MG63 (cell line): ENCODE results near the gene HDAC5. TPM values are rescaled to one million over a fixed set of nuclear protein-coding genes. Genes with fewer than 3 reads are reported as not detected.
"Not testable (repeated sequence)": the region's sequence is repeated elsewhere in the genome, so short reads cannot be mapped to it uniquely, and the experiment has no call there.

ENCODE experiments used
- DNase-seq: peaks from one replicate; pipeline ENCODE4 v3.0.0-alpha.2; 2020
- H3K27me3 ChIP-seq: fragments of 250-450 bp; sonication (Bioruptor Pico); 2 replicates; pipeline ENCODE4 v1.5.1; 2020; ENCODE audit warnings: mild to moderate bottlenecking, moderate library complexity
- H3K36me3 ChIP-seq: fragments of 250-450 bp; sonication (Bioruptor Pico); 2 replicates; pipeline ENCODE4 v1.5.1; 2020; ENCODE audit warnings: mild to moderate bottlenecking, moderate library complexity
- H3K4me3 ChIP-seq: fragments of 250-450 bp; sonication (Bioruptor Pico); 2 replicates; pipeline ENCODE4 v1.5.1; 2020; ENCODE audit warnings: mild to moderate bottlenecking, moderate library complexity
- H3K9me3 ChIP-seq: fragments of 250-450 bp; sonication (Bioruptor Pico); 2 replicates; pipeline ENCODE4 v1.5.1; 2020; ENCODE audit warnings: mild to moderate bottlenecking, moderate library complexity
- total RNA-seq: library from RNA; depleted of rRNA; stranded (reverse); fragments of >200 nt; shearing (Covaris generic); gene quantifications from 2 replicates; pipeline ENCODE4 v1.2.3, GENCODE V29; 2014; ENCODE audit warnings: low replicate concordance; rRNA removed

HDAC5 gene
- 31.9 and 50.4 TPM in 2 replicates for total RNA-seq

- Histone ChIP-seq H3K27me3 (no peaks in the 10 kb centered on the region), H3K9me3 (no peaks in the 10 kb centered on the region), H3K36me3 (no peaks in the 10 kb centered on the region), H3K4me3 (peak within 1 kb of the TSS; percentile 61)
- DNase-seq: peak; percentile 96
Measured at GRCh38 chr17:44123356-44124117, at the start of gene HDAC5. Gene HDAC5 (minus strand): TSS chr17:44123641. CDS start chr17:44117515, 6,126 bp downstream.

- Histone ChIP-seq H3K27me3 (no peaks in the 10 kb centered on the region), H3K36me3 (peaks cover 6% of the 10 kb centered on the region; the same call in 1 of the 2 replicates), H3K9me3 (no peaks in the 10 kb centered on the region), H3K4me3 (no peak overlapping the region)
- no peak for DNase-seq
Measured at GRCh38 chr17:44171931-44172455, 48.6 kb upstream of the HDAC5 start.

DNA sequence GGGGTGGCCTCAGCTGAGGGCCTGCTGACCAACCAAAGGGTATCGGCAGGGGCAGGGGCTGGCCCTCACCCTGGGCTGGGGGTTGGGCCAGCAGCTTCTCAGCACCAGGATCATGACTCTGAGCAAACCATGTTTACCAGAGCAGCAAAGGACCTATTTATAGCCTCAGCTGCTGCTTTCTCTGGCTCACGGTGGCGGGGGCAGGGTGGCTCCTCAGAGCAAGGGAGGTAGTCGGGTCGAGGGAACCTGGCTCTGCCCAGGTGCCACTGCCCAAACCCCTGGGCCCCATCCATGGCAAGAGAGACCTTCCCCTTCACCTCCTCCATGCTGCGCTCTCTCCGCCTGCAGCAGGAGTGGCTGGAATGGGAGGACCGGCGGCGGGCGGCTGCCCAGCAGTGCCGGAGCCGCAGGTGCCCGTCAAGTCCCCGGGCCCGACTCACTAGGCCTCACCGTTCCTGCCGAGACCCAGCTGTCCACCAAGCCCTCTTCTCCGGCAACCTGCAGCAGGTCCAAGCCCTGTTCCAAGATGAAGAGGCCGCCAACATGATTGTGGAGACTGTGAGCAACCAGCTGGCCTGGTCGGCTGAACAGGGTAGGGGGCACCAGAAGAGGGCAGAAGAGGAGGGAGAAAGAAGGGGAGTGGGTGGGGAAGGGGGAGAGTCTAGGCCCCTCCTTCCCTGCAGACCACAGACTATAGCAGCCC lies 47.2 kb upstream of the HDAC5 start, which contains the start of gene ASB16:
TSS of gene ASB16 (plus strand) at position 206 of the 703 bp plus-strand sequence. CDS start at position 292, 86 bp downstream.
- H3K27me3 ChIP-seq: no peaks in the 10 kb centered on the region
- H3K4me3 ChIP-seq: no peak within 1 kb of the TSS
- peaks cover 6% of the 10 kb centered on the region; the same call in 1 of the 2 replicates for H3K36me3 ChIP-seq
- DNase-seq: no peak
- no peaks in the 10 kb centered on the region for H3K9me3 ChIP-seq

DNA sequence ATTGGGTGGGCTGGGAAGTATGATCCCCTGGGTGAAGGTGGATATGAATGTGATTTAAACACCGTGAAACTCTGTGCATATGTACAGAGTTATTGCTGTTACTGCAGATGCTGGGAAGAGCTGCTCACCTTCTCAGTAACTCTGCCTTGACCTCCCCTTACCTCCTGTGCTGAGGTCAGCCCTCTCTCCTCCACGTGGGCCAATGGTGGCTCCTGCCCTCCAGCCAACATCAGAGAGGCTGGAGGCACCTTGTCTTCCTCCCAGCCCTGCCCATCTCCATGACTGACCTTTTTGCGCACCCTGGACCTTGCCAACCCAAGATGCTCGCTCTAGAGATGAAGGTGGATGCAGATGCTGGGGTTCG lies 46.7 kb upstream of the HDAC5 start:
- DNase-seq: no peak
- Histone ChIP-seq H3K4me3 (no peak overlapping the region), H3K27me3 (no peaks in the 10 kb centered on the region), H3K9me3 (no peaks in the 10 kb centered on the region), H3K36me3 (peaks cover 6% of the 10 kb centered on the region; the same call in 1 of the 2 replicates)

- Histone ChIP-seq H3K27me3 (no peaks in the 10 kb centered on the region), H3K4me3 (no peak overlapping the region), H3K36me3 (peaks cover 3% of the 10 kb centered on the region), H3K9me3 (no peaks in the 10 kb centered on the region)
- no peak for DNase-seq
Measured at GRCh38 chr17:44167181-44167861, 43.9 kb upstream of the HDAC5 start.

- DNase-seq: no peak
- Histone ChIP-seq H3K27me3 (no peaks in the 10 kb centered on the region), H3K4me3 (no peak overlapping the region), H3K36me3 (peaks cover 20% of the 10 kb centered on the region), H3K9me3 (no peaks in the 10 kb centered on the region)
Measured at GRCh38 chr17:44164476-44164875, 41.0 kb upstream of the HDAC5 start.

DNA sequence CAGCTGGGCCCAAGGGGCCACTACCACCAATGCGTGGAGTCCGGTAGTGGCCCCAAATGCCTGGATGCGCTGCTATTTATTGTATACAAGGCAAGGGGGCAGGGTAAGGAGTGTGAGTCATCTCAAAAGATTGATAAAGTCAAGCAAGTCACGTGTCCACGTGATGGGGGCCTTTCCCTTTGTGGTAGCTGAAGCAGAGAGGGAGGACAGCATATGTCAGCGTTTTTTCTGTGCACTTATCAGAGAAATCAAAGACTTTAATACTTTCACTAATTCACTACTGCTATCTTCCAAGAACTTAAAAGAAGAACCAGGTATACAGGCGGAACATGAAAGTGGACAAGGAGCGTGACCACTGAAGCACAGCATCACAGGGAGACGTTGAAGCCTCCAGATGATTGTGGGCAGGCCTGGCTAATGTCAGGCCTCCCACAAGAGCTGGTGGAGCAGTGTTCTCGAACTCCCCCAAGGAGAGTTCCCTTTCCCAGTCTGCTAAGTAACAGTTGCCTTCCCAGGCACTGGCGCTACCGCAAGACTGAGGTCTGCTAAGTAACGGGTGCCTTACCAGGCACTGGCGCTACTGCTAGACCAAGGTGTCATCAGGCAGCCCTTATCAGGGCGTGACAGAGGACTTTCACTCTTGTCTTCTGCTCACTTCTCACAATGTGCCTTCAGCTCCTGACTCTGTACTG lies 36.2 kb upstream of the HDAC5 start:
- Histone ChIP-seq H3K9me3 (no peaks in the 10 kb centered on the region), H3K36me3 (peaks cover 50% of the 10 kb centered on the region), H3K27me3 (no peaks in the 10 kb centered on the region), H3K4me3 (no peak overlapping the region)
- no peak for DNase-seq

DNA sequence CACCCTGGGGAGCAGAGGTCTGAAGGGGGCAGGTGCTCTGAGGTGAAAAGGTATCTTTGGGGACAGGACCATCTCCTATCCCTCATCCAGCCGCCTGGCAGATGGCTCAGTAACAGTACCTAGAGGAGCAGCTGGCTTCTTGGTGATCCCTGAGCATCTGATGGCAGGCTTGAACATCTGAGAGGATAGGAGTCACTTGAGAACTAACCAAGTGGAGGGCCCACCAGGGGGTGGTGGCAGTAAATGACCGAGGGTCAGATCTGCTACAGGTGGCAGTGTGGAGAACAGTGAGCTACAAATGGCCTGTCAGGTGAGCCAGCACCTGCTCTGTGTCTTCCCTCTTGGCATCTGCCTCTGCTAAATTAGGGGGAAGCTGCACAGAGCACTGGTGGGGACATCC lies 32.0 kb upstream of the HDAC5 start:
- DNase-seq: no peak
- H3K9me3 ChIP-seq: no peaks in the 10 kb centered on the region
- H3K36me3 ChIP-seq: peaks cover 63% of the 10 kb centered on the region
- no peaks in the 10 kb centered on the region for H3K27me3 ChIP-seq
- no peak overlapping the region for H3K4me3 ChIP-seq

GRCh38 chr17:44152875-44153274 lies 29.4 kb upstream of the HDAC5 start:
- H3K4me3 ChIP-seq: no peak overlapping the region
- H3K9me3 ChIP-seq: no peaks in the 10 kb centered on the region
- H3K27me3 ChIP-seq: no peaks in the 10 kb centered on the region
- DNase-seq: no peak
- H3K36me3 ChIP-seq: peaks cover 57% of the 10 kb centered on the region

DNA sequence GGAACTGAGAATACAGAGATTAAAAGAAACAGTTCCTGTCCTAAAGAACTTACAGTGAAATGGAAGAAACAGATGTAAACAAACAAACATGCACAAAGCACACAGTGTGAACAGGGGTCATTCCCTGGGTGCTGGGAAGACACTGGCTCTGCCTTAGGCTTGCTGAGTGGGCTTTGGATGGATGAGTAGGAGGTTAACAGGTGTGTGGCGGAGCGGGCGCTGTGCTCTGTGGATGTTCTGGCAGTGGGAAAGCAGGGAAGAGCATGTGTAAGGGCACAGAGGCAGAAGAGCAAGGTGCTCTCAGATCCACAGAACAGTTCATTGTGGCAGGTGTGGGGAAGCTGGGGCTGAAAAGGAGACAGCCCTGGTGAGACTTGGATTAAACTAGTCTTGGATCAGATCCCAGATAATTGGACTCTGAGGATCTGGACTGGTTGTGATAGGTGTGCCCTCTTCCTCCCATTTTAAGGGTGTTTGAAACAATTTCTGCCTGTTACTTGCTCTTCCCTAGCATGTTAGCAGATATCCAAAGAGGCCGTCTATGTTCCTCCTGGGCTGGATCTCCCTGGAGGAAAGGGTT lies 26.4 kb upstream of the HDAC5 start:
- Histone ChIP-seq H3K9me3 (no peaks in the 10 kb centered on the region), H3K36me3 (peaks cover 67% of the 10 kb centered on the region), H3K4me3 (no peak overlapping the region), H3K27me3 (no peaks in the 10 kb centered on the region)
- DNase-seq: no peak

DNA sequence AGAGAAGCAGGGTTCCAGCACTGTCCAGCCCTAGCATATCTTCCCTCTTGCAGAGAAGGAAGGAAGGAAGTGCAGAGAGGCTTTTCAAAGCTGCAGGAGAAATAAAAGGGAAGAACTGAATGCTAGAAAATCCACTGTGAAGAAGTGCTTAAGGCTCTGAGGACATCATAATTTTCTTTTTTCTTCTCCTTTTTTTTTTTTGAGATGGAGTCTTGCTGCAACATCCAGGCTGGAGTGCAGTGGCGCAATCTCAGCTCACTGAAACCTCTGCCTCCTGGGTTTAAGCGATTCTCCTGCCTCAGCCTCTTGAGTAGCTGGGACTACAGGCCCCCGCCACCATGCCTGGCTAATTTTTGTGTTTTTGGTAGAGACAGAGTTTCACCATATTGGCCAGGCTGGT lies 25.6 kb upstream of the HDAC5 start:
- H3K36me3 ChIP-seq: peaks cover 63% of the 10 kb centered on the region
- not testable (repeated sequence) for H3K4me3 ChIP-seq, H3K9me3 ChIP-seq, DNase-seq, H3K27me3 ChIP-seq

GRCh38 chr17:44147812-44148211 lies 24.4 kb upstream of the HDAC5 start:
- no peak for DNase-seq
- Histone ChIP-seq H3K9me3 (no peaks in the 10 kb centered on the region), H3K36me3 (peaks cover 58% of the 10 kb centered on the region), H3K4me3 (no peak overlapping the region), H3K27me3 (no peaks in the 10 kb centered on the region)

DNA sequence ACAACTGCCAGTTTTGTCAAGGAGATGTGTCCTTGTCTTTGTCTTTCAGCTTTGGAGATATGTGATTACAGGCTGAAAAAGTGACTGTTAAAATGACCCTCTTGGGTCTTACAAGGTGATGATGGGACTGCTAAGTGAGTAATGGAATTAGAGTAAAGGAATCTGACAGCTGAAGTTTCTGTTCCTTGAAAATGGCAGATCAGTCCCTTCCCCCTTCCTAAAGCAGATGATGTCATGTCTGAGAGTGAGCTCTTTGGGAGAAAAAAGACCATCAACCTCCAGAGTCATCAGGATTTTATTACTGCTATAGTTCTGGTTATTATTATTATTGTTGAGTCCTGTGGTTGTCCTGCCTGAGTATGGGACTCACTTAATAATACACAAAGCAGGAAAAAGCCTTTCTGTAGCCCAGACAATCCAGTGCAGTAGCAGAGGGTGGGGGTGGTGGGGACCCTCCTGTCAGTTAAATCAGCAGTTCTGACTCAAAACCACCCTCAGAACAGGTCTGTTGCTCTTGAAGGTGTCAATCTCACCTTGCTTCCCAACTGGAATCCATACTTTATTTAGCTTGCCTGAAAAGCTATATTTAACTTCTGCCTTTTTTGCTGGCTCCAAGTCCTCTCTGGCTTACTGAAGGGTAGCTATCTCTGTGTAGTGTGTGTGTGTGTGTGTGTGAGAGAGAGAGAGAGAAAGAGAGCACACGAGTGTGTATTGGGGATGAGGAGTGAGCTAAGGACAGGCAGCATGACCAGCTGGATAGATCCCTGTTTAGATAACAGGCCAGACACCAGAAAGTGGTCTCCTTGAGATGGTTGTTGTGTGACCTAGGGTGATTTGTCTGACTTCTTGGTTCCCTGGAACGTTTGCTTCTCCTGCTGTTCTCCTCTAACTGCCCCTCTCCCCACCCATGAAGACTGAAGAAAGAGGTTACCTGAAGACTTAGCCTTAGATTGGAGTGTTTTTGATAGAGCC lies 23.2 kb upstream of the HDAC5 start:
- Histone ChIP-seq H3K9me3 (no peaks in the 10 kb centered on the region), H3K27me3 (no peaks in the 10 kb centered on the region), H3K4me3 (no peak overlapping the region), H3K36me3 (peaks cover 53% of the 10 kb centered on the region)
- no peak for DNase-seq

DNA sequence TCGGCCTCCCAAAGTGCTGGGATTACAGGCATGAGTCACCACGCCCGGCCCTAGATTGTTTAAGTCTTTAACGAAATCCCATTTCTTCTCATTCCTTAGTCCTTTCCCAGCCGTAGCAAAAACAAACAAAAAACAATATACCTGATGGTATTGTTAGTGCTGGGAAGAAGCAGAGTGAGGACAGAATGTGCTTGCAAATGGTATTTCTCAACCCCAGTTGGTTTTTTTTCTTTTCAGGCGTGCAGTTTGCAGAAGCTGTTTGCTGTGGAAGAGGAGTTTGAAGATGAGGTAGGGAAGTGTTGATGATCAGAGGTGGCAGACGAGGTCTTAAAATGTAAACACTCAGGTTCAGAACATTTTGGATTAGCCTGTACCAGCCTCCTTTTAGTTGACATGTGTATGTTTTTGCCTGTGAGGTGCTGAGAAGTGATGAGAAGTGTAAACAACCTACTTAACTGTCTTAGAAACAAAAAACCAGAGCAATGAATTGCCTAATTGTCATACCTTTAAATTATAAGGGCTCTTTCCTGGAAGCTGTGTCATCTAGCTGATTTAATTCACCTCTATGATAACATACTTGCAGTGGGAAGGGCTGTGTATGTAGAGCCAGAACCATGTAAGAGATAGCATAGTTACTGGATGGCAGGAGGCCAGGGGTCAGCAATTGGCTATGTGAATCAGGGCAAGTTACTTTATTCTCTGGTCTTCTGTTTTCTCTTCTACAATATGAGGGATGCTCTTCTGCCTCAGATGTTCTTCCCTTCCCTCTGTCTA lies 21.7 kb upstream of the HDAC5 start:
- H3K4me3 ChIP-seq: no peak overlapping the region
- no peaks in the 10 kb centered on the region for H3K27me3 ChIP-seq
- H3K9me3 ChIP-seq: no peaks in the 10 kb centered on the region
- no peak for DNase-seq
- peaks cover 41% of the 10 kb centered on the region for H3K36me3 ChIP-seq

GRCh38 chr17:44143921-44144320 lies 20.5 kb upstream of the HDAC5 start:
- H3K4me3 ChIP-seq, DNase-seq, H3K27me3 ChIP-seq, H3K9me3 ChIP-seq: not testable (repeated sequence)
- H3K36me3 ChIP-seq: peaks cover 35% of the 10 kb centered on the region
